Gastrocnemius medialis (tissue), 4 donors: ENCODE data around the gene RPS15A.
"Not testable (repeated sequence)": the region's sequence is repeated elsewhere in the genome, so short reads cannot be mapped to it uniquely, and the experiment has no call there.

Experiments
- POLR2A ChIP-seq, 2 donors: fragments of 450-650 bp; IDR thresholded peaks; one replicate each; pipeline ENCODE4 v1.6.1; 2017; ENCODE audit warnings: antibody characterized with exemption in 2 of 2, mild to moderate bottlenecking in 2 of 2, moderate library complexity in 2 of 2
- TF ChIP-seq, protein P1 (sequence below), 5 experiments: fragments of 450-650 bp in 3 of 5; fragments of 200-600 bp in 2 of 5; sonication (generic) in 2 of 5; IDR thresholded peaks in 4 of 5; conservative IDR thresholded peaks in 1 of 5; 1 replicate in 4 of 5; 2 replicates in 1 of 5; pipeline ENCODE4 v1.5.1; 2016 to 2019; ENCODE audit warnings: antibody characterized with exemption in 5 of 5, mild to moderate bottlenecking in 3 of 5, moderate library complexity in 3 of 5

DNA sequence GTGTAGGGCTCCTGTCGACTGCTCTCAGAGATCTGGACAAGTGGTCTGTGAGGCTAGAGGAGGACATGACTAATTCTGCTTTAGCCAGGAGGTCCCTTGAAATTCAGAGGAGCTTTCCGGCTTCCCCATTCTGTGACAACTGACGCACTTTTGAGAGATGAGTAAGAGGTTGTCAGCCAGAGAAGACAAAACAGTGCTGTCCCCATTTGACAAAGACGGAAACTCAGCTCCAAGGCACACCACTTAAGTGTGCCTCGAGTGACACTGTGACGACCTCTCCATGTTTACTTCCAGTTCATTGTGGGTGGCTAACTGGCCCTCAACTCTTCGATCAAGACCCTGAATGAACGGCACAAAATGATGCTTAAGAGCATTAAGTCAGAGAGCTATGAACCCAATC is 47.3 kb downstream of the RPS15A start:
- TF ChIP-seq, protein P1, sequence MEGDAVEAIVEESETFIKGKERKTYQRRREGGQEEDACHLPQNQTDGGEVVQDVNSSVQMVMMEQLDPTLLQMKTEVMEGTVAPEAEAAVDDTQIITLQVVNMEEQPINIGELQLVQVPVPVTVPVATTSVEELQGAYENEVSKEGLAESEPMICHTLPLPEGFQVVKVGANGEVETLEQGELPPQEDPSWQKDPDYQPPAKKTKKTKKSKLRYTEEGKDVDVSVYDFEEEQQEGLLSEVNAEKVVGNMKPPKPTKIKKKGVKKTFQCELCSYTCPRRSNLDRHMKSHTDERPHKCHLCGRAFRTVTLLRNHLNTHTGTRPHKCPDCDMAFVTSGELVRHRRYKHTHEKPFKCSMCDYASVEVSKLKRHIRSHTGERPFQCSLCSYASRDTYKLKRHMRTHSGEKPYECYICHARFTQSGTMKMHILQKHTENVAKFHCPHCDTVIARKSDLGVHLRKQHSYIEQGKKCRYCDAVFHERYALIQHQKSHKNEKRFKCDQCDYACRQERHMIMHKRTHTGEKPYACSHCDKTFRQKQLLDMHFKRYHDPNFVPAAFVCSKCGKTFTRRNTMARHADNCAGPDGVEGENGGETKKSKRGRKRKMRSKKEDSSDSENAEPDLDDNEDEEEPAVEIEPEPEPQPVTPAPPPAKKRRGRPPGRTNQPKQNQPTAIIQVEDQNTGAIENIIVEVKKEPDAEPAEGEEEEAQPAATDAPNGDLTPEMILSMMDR (IDR thresholded peaks at IDR 0.05 in 4 of 5, conservative IDR thresholded peaks at IDR 0.05 in 1 of 5) = not testable (repeated sequence)
- TF ChIP-seq POLR2A (IDR thresholded peaks at IDR 0.05) = not testable (repeated sequence)
